IMR-90 (cell line): ENCODE data around the gene TMEM221.
A peak's percentile ranks its signal among the peaks of the same experiment; 100 is the strongest.

ENCODE experiments used
- CEBPB ChIP-seq: IDR thresholded peaks from 2 replicates; pipeline ENCODE4 v1.6.1; 2012; ENCODE audit warnings: low read depth, low read length, improper control_type of control experiment
- CHD1 ChIP-seq: IDR thresholded peaks from 2 replicates; pipeline ENCODE4 v1.6.1; 2012; ENCODE audit warnings: low read depth, low read length, improper control_type of control experiment
- MAFK ChIP-seq: IDR thresholded peaks from 2 replicates; pipeline ENCODE4 v1.6.1; 2012; ENCODE audit warnings: low read depth, low read length, improper control_type of control experiment
- MAZ ChIP-seq: IDR thresholded peaks from 2 replicates; pipeline ENCODE4 v1.6.1; 2012; ENCODE audit warnings: low read depth, mild to moderate bottlenecking, low read length, improper control_type of control experiment, moderate library complexity, borderline replicate concordance
- MXI1 ChIP-seq: IDR thresholded peaks from 2 replicates; pipeline ENCODE4 v1.6.1; 2012; ENCODE audit warnings: low read depth, mild to moderate bottlenecking, low read length, moderate library complexity, borderline replicate concordance
- NFE2L2 ChIP-seq: fragments of 150-350 bp; IDR thresholded peaks from 2 replicates; pipeline ENCODE4 v1.6.1; 2016; ENCODE audit warnings: low read depth, mild to moderate bottlenecking, low read length
- POLR2A ChIP-seq: IDR thresholded peaks from 2 replicates; pipeline ENCODE4 v1.6.1; 2012; ENCODE audit warnings: mild to moderate bottlenecking, low read depth, low read length
- RAD21 ChIP-seq: IDR thresholded peaks from 2 replicates; pipeline ENCODE4 v1.6.1; 2012; ENCODE audit warnings: low read length, improper control_type of control experiment
- SMC3 ChIP-seq: fragments of 150-350 bp; IDR thresholded peaks from 2 replicates; pipeline ENCODE4 v1.6.1; 2016; ENCODE audit warnings: low read depth, mild to moderate bottlenecking, antibody characterized with exemption, low read length, moderate library complexity
- TF ChIP-seq, protein P1 (sequence below): fragments of 150-350 bp; IDR thresholded peaks from 2 replicates; pipeline ENCODE4 v1.6.1; 2017; ENCODE audit warnings: mild to moderate bottlenecking, antibody characterized with exemption, low read length, low read depth
- TF ChIP-seq, protein P2 (sequence below): conservative IDR thresholded peaks from 2 replicates; pipeline ENCODE4 v1.5.1; 2012; ENCODE audit warnings: mild to moderate bottlenecking, low read depth, low read length, improper control_type of control experiment

DNA sequence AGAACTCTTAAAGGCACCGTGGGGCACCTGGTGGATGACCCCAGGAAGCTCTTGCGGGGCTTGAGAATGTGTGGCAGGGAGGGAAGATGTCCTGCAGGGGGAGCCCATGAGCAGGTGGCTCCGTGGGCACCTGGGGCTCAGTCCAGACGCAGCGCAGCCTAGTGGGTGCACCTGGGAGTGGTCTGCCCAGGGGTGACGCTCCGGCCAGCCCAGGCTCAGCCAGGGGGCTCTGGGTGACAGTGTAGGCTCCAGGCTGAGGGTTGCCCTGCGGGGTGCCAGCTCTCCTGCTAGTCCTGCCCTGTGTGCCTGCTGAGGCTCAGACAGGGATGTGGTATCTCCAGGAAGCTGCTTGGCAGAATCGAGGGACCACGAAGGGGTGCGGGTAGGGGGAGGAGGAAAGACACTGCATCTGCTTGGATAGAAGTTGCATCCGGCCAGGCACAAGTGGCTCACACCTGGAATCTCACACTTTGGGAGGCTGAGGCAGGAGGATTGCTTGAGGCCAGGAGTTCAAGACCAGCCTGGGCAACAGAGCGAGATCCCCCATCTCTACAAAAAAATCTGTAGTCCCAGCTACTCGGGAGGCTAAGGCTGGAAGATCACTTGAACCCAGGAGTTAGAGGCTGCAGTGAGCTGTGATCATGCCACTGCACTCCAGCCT lies 48.0 kb upstream of the TMEM221 start:
- TF ChIP-seq, protein P1, sequence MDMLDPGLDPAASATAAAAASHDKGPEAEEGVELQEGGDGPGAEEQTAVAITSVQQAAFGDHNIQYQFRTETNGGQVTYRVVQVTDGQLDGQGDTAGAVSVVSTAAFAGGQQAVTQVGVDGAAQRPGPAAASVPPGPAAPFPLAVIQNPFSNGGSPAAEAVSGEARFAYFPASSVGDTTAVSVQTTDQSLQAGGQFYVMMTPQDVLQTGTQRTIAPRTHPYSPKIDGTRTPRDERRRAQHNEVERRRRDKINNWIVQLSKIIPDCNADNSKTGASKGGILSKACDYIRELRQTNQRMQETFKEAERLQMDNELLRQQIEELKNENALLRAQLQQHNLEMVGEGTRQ = no peak
- TF ChIP-seq, protein P2, sequence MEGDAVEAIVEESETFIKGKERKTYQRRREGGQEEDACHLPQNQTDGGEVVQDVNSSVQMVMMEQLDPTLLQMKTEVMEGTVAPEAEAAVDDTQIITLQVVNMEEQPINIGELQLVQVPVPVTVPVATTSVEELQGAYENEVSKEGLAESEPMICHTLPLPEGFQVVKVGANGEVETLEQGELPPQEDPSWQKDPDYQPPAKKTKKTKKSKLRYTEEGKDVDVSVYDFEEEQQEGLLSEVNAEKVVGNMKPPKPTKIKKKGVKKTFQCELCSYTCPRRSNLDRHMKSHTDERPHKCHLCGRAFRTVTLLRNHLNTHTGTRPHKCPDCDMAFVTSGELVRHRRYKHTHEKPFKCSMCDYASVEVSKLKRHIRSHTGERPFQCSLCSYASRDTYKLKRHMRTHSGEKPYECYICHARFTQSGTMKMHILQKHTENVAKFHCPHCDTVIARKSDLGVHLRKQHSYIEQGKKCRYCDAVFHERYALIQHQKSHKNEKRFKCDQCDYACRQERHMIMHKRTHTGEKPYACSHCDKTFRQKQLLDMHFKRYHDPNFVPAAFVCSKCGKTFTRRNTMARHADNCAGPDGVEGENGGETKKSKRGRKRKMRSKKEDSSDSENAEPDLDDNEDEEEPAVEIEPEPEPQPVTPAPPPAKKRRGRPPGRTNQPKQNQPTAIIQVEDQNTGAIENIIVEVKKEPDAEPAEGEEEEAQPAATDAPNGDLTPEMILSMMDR = peak; percentile 96
- TF ChIP-seq RAD21 (peak; percentile 64), POLR2A (no peak), SMC3 (peak; percentile 71), MAZ (peak; percentile 50; the same call in 1 of the 2 replicates), CEBPB (no peak), MAFK (no peak), CHD1 (no peak), NFE2L2 (no peak), MXI1 (no peak)
